Fibroblast of skin of abdomen (primary cell): Measurements from ENCODE around the gene SRRM5.
"Not testable (repeated sequence)": the region's sequence is repeated elsewhere in the genome, so short reads cannot be mapped to it uniquely, and the experiment has no call there.

Experiments
- DNase-seq: peaks from one replicate; pipeline ENCODE4 v3.0.0-alpha.2; 2013

The SRRM5 gene

DNA sequence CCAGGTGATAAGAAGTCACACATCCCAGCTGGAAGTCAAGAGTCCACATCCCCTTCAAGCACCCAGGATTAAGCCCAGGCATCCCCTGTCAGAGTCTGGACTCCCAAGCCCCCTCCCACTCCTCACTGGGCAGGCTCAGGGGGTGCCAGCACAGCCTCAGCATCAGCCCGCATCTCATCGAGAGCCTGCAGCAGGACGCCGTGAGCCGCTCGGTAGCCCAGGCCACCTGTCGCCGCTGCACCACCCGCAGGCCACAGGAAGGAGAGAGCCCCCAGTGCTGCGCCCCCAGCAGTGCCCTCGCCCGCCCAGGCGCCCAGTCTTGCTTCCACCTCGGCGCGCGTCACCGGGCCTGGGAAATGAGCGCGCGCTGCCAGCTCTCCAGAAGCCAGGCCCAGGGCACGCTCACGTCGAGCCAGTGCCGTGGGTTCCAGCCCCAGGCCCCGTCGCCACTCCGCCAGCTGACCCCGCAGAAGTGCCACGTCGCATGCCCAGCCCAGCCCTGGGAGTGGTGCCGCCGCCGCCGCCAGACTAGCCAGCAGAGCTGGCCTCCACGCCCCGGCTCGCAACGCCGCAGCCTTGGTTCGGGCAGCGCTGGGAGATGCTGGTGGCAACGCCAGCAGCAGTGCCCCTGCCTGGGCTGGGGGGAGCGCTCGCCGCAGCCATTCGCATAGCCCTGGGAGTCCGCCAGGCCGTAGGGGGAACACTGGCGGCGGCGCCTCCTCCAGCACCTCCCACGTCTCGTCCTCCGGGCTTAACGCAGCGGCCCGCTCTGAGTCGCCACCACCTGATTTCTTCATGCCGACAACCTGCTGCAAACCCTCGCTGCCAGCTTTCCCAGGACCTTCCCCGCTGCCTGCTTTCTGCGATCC lies 19.8 kb upstream of the SRRM5 start:
- DNase-seq, result no peak

DNA sequence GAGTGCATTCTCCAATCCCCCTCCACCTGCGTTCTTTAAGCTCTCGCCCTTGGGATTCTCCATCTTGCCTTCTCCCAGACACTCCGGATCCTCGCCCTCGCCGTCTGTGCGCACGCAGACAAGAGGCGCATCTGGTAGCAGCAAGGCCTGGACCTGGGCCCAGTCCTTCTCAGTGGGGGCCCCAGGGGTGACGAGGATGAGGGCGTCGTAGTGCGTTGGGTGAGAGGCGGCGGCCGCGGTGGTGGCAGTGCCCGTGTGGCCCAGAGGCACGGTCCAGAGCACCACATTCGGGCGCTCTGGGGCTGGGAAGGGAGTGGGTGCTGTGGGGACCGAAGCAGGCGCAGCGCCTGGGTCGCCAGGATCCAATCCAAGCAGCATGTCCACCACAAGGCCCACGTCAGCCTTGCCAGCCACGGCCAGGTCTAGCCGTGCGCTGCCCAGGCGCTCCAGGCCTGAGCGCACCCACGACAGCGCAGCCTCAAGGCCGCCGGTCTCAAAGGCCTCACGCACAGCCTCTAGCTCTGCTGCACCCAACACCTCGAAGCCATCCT lies 19.0 kb upstream of the SRRM5 start:
- DNase-seq, result no peak

DNA sequence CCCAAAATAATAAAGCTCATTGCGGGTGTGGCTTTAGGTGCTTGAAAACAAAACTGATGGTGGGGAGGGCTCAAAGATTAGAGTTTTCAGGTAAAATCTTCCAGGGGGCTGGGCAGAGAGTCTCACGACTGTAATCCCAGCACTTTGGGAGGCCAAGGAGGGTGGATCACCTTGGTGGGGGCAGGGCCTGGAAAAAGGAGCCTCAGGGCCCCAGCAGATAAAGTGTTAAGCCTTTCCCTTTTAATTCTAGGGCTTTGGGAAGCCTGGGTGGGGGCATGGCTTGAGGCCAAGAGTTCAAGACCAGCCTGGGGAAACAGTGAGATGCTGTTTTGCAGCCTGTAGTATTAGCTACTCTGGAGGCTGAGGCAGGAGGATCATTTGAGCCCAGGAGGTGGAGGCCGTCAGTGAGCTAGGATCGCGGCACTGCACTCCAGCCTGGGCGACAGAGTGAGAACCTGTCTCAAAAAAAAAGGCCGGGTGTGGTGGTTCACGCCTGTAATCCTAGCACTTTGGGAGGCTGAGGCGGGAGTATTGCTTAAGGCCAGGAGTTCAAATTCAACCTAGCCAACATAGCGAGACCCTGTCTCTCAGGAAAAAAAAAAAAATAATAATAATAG lies 17.7 kb upstream of the SRRM5 start:
- no peak for DNase-seq

DNA sequence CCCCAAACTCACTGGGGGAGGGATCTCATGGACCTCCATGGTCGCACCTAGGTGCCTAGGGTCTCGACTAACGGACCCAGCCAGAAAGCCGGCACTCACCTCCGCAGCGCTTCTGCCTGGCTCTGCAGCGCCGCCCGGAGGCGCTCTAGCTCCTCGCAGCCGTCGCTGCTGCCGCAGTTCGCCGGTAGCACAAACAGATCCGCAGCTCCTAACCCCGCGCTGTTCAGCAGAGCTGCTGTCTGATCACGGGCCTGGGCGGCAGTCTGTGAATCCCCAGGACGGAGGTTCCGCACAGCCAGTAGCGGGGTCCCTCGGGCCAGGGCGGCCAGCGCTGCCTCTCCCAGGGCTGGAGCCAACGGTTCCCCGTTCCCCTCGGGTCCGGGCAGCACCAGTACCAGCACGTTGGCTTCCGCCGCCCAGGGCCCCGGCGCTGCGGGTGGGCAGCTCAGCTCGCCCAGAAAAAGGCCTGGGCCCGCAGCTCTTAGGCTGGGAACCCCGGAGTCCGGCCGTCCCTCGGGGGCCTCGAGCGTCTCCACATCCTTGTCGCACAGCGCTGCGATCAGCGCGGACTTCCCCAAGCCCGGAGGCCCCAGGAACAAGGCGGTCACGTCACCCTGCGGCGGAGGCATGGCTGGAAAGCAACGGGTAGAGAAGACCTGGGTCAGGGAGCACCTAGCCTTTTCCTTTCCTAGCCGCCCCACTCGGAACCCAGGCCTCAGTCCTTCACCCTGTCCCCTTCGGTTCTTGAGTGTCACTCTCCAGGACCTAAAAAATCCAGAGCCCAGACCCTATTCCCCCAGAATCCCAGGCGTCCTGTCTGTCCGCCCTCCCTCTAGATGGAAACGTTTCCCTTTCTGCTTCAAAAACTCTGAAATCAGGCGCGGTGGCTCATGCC lies 16.9 kb upstream of the SRRM5 start:
- peak; percentile 41 for DNase-seq

DNA sequence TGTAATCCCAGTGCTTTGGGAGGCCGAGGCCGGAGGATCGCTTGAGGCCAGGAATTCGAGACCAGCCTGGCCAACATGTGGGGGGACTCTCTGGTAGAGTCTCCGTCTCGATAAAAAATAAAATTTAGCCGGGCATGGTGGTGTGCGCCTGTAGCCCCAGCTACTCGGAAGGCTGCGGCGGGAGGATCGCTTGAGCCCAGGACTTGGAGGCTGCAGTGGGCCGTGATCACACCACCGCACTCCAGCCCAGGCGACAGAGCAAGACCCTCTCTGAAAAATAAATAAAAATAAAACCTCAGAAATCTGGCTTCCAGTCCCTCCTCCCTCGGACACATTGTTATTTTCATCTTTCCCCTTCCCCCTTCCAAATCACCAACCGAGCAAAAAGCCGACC lies 16.3 kb upstream of the SRRM5 start:
- DNase-seq, result peak; percentile 6

DNA sequence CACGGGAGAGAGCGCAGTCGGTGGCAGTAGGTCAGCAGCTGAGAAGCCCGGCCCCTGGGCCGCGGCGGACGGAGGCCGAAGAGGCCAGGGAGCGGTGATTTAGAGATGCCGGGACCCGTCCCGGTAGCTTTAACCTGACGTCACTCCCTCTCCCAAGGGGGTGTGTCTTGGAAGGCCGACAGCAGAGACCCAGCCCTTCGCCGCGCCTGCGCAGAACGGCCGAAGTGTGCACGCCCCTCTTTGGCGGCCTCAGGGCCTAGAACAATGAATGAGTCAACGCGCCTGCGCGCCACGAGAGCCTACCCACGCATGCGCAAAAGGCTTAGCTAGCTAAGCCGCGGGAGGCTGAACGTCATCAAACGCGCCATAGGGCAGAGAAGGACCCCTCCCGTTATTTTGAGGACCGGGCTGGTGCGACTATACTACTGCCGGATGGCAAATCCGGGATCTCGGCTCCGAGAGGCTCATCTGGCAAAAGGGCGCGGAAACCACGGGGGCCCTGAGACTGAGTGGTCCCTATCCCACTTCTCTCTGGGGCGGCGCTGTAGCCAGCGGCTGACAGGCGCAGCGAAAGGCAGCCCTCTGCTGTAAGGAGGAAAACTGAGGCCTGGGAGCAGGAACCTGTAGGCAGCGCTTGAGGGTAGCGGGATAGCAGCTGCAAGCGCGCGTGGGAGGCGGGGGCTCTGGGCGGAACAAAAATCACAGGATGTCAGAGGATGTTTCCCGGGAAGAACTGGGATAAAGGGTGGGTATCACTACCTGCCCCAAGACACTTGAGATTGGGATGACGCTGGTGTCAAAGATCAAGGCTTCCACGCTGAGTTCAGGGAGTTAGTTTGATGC lies 15.7 kb upstream of the SRRM5 start, which contains the start of the genes IRGQ and ZNF576:
Gene IRGQ, minus strand, starts transcription at position 136 of the 843 bp plus-strand sequence. CDS start 796 bp downstream, outside the sequence.
Gene ZNF576, plus strand, starts transcription at position 597 of the 843 bp plus-strand sequence. CDS start 514 bp downstream, outside the sequence.
- DNase-seq, result peak; percentile 99

DNA sequence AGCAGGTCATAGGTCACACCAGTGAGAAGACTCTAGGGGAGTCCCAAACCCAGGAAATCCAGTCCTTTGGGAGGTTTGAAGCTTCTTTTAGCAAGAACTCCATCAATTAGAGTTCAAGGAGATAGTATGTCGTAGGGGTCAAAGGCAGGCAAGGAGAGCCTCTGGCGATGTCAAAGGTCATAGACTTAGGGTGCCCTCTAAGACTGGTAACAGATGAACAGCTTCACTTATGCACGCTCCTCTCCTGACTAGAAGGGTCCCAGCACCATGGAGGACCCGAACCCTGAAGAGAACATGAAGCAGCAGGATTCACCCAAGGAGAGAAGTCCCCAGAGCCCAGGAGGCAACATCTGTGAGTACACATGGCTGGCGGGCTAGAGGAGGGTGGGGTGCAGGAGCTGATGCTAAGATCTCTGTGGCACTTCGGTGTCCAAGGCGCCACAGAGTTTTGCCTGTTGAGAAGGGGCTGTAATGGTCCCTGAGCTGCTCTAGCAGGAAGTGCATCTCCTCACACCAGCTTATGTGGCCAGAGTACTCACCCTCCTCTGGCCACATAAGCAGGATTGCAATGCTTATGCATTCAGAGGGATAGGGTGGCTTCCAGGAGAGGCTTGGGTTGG lies 14.9 kb upstream of the SRRM5 start:
- no peak for DNase-seq

DNA sequence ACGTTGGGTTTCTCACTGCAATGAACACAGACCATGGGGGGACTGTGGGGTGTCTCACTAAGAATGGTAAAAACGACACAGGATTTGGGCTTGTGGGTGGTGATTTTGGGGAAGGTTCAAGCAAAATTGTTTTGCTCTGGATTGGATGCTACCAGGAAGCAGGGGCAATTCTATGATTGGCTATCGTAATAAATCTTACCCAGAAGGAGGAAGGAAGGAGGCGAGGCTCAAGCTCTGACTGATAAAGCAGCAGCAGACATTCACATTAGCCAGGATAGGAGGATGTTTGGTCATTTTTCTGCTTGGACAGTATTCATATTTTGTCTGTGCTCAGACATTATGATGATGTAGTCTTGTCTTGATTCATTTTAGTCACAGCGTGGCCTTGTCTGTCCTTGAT lies 14.0 kb upstream of the SRRM5 start:
- DNase-seq, result no peak

DNA sequence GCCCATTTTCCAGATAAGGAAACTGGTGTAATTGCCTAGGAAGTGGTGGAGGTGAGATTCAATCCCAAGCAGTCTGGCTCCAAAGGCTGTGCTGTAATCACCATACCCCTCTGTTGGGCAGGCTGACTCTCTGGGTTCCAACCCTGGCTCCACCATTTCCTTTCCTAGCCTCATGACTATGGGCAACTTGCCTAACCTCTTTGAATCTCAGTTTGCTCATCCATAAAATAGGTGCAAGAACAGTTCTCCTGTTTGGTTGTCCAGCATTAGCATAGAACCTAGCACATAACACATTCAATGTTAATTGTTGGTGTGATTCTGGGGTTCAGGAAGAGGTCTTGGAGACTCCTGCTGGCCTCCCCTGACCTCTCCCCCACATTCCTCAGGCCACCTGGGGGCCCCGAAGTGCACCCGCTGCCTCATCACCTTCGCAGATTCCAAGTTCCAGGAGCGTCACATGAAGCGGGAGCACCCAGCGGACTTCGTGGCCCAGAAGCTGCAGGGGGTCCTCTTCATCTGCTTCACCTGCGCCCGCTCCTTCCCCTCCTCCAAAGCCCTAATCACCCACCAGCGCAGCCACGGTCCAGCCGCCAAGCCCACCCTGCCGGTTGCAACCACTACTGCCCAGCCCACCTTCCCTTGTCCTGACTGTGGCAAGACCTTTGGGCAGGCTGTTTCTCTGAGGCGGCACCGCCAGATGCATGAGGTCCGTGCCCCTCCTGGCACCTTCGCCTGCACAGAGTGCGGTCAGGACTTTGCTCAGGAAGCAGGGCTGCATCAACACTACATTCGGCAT lies 13.2 kb upstream of the SRRM5 start:
- DNase-seq, result no peak

DNA sequence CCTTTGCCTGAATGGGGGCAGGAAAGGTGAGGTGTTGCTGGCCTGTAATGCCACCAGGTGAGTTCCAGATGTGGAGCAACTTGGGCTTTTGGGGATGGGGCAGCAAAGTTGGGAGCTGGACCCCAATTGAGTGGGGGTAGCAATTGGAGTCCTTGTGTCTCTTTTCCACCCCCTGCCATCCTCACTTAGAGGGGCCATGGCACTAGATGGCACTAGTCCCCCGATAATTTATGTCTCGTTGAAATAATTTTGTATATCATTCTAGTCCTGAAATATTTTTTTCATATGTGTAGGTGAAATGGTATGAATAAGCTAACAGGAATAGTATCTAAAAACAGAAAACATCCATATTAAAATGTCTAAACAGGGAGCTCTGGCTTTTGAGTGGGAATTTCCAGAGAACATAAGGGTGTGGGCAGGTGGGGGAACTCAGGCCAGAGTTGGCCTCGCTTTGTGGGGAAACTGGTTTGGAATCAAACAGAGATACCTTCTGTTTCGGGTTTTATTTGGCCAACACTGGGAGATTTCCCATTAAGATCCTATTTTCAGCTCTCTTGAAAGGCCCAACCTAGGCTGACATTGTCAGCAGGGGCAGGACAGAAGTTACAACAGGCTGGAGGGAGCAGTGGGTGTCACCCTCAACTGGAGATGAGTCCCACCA lies 12.1 kb upstream of the SRRM5 start:
- DNase-seq, result no peak

DNA sequence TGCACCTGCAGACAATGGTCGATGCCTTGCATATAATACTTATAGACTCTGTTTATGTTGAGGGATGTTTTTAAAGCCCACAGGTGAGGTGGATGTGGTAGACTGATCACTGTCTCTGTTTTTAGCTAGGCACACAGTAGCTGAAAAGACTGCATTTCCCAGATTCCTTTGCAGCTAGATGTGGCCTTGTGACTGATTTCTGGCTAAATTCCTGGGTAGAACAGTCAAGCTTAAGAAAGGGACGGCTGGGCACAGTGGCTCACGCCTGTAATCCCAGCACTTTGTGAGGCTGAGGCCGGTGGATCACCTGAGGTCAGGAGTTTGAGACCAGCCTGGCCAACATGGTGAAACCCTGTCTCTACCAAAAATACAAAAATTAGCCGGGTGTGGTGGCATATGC lies 11.6 kb upstream of the SRRM5 start:
- DNase-seq, result not testable (repeated sequence)

DNA sequence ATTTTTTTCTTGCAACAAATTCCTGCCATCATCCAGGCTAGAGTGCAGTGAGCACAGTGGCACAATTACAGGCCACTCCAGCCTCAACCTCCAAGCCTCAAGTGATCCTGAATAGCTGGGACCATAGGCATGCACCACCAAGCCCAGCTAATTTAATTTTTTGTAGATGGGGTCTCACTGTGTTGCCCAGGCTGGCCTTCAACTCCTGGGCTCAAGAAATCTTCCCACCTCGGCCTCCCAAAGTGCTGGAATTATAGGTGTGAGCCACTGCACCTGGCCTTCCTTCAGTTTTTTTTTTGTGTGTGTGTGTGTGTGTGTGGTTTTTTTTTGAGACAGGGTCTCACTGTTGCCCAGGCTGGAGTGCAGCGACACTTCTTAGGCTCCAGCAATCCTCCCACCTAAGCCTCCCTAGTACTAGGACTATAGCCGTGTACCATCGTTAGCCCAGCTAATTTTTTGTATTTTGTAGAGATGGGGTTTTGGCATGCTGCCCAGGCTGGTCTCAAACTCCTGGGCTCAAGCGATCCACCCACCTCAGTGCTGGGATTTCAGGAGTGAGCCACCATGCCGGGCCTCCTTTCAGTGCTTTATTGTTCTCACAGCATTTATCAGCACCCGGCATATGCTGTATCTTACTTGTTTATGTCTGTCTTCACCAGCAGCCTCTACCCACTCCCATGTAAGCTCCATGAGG lies 5.9 kb upstream of the SRRM5 start:
- DNase-seq, result no peak

DNA sequence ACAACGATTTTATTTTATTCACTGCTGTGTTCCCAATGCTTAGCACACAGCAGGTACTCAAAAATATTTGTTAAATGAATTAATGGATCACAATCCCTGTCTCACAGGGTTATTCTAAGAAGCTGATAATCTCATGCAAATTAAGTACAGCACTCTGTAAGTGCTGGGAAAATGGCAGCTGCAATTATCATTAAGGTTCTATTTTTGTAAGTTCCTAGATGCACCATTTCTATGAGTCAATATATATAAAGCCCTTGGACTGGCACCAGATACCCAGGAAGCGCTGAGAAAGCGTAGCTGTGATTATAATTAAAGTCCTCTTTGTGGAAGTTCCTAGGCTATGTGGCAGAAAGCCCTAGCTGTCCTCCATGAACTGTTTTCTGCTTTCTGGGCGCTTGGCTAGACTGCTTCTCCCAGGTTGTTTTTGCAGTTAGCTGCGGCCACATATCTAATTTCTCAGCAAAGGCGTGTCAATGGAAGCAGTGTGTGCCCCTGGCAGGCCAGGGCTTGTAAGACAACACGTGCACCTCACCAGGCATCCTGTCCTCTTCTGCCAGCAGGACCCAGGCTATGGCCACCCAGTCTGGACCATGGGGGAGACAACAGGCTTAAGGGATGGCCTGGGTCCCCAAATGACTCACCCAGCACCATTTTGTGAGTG lies 5.2 kb upstream of the SRRM5 start:
- no peak for DNase-seq

DNA sequence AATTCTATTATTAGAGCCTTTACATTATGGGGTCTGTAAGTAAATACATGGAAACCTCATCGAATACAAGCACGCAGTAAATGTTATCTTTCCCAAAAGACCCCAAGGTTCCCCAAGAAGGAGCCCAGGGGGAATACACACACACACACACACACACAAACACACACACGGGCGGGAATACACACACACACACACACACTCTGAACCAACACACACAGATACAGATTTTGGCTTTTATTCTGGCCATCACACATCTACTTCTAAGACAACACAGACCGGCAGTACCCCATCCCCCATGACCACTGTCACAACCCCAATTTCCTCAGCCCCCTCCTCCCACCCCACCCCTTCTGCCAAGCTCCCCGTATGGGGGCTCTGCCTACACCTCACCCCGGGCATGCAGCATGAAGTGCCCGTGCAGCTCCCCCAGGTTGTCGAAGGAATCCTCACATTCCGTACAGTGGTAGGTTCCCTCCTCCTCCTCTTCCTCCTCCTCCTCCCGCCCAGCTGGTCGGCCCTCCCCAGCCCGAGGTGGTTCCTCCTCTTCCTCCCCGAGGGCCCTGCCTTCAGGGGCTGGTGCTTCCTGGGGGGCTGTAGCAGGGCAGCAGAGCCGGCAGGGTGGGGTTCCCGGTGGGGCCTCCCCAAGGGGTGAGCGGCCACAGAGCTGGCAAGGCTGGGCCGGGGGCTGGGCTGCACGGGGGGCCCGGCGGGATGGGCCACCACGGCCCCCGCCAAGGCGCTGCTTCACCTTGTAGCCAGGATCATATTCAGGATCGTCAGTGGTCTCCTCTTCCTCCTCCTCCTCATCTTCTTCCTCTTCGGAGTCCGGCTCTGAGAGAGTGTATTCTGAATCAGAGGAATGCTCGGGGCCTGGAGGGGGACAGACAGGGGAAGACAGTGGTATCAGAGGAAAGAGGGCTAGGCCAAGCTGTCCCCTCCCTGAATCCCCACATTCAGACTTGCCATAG lies 4.4 kb upstream of the SRRM5 start:
- DNase-seq, result no peak

DNA sequence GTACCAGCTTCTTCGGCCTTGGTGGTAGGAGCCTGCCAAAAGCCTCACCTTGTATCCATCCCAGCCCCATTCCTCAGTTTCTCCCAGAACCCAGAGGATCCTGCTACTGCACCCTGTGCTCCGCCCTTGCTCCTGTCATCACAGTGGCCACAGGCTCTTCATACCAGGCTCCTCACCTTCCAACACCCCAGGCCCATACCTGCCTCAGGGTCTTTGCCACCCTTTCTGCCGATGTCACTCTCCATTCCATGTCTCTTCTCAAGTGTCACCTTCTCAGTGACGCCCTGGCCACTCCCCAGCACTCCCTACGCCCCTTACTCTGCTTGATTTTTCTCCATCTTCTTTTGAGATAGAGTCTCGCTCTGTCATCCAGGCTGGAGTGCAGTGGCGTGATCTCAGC lies 2.0 kb upstream of the SRRM5 start:
- no peak for DNase-seq

DNA sequence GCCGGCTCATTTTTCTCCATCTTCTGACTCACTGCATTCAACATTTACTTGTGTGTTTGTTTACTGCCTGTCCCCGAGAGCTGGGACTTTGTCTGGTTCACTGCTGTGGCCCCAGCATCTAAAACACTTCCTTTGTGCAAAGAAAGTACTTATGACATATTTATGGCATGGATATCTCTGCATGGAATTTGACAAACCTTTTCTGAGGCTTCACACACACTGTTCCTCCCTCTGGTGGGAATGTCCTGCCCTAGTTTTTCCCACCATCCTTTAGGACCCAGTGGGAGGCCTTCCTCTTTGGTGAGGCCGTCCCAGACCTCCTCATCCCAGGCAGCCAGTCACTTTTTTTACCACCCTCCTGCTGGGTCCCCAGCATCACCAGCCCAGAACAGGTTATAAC lies 1.4 kb upstream of the SRRM5 start:
- DNase-seq, result no peak

DNA sequence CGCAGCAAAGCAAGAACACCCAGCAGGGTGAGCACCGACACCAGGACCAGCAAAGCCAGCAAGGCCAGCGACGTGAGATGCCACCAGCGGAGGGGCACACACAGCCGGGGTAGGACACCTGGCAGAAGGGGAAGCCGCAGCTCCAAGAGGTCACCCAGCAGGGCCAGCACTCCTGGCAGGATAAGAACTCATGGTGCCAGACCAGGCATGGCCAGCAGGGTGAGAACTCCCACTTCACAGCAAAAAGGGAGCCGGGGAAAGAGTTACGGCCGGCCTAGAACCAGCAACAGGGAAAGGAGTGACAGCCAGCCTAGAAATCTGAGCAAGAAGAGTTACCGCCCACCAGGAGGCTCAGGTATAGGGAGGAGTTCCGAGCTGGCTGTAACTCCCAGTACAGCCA lies 486 bp downstream of the SRRM5 start:
- no peak for DNase-seq
